Muscle of leg (tissue), 11 donors: ENCODE measurements around the gene MAD1L1. TPM values are rescaled to one million over a fixed set of nuclear protein-coding genes. Genes with fewer than 3 reads are reported as not detected.
"Not testable (repeated sequence)": the region's sequence is repeated elsewhere in the genome, so short reads cannot be mapped to it uniquely, and the experiment has no call there.

Source experiments
- DNase-seq: peaks from one replicate; pipeline ENCODE4 v3.0.0; 2013
- H3K27ac ChIP-seq: one replicate; pipeline ENCODE4 v1.5.1; 2013; ENCODE audit warnings: mild to moderate bottlenecking, low read length, control low read depth
- H3K27me3 ChIP-seq: one replicate; pipeline ENCODE4 v1.6.1; 2013; ENCODE audit warnings: low read length; ENCODE audit not compliant: control insufficient read depth, insufficient read depth
- H3K36me3 ChIP-seq: one replicate; pipeline ENCODE4 v1.6.1; 2013; ENCODE audit warnings: low read length; ENCODE audit not compliant: control insufficient read depth, insufficient read depth
- H3K4me1 ChIP-seq: one replicate; pipeline ENCODE4 v1.6.1; 2013; ENCODE audit warnings: low read length; ENCODE audit not compliant: control insufficient read depth, insufficient read depth
- H3K4me3 ChIP-seq: one replicate; pipeline ENCODE4 v1.5.1; 2013; ENCODE audit warnings: low read length, control low read depth
- H3K9me3 ChIP-seq: replicated peaks from 2 replicates; pipeline ENCODE4 v1.6.1; 2013; ENCODE audit warnings: low read depth, low read length; ENCODE audit not compliant: control insufficient read depth
- WGBS: methylation state at CpG from one replicate; pipeline ENCODE4 v1.1.5; 2013; ENCODE audit warnings: missing lambda C conversion rate; ENCODE audit not compliant: insufficient coverage; 5-methylcytosine and 5-hydroxymethylcytosine counted together
- polyA plus RNA-seq, 8 donors: library from polyadenylated mRNA; unstranded; fragments of 120-200 nt; gene quantifications; one replicate each; pipeline versions ENCODE4 v1.2.1 to v1.2.3, GENCODE V29; 2013; ENCODE audit warnings: inconsistent platforms in 1 of 8, low replicate concordance in 1 of 8; ENCODE audit not compliant: insufficient read length in 8 of 8, insufficient read depth in 1 of 8
- total RNA-seq: library from RNA; stranded (reverse); fragments of 120-200 nt; gene quantifications from one replicate; pipeline ENCODE4 v1.2.4, GENCODE V29; 2013

The MAD1L1 gene
- total and polyA plus RNA-seq, 9 donors = 19.1 to 38.7 (median 21.8) TPM

DNA sequence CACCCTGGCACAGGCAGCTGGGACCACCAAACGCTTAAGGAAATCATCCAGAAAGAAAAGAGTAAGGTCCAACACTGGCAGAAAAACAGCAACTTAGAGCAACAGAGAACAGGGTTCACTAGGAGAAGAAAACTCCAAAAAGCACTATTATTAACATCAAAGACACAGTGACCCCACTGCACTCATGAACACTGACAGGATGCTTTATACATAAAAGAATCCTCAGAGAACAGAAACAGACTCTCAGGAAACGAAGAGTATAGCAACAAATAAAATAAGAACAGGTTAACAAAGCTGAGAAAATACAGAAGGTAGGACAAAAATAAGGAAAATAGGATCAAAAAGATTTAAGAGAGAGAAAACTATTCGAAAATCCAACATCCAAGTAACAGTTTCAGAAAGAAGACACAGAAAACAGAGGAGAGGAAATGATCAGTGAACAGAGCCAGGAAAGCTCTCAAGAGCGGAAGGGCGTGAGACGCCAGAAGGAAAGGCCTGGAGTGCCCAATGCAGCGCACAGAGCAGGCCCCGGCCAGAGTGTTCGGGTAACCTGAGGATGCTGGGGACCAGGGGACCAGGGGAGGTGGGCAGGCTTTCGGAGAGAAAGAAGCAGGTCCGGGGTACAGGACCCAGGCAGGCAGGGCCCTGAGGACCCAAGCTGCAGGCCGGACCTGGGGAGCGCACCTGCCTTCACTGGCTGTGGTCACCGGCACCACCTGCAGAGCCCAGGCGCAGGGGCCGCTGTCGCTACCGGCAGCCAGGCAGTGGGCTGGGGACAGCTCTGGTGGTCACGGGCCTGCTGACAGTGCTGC lies 258.2 kb downstream of the MAD1L1 start:
- H3K4me3 ChIP-seq = no peak overlapping the region
- H3K4me1 ChIP-seq = peaks cover 11% of the 10 kb centered on the region
- peaks cover 2% of the 10 kb centered on the region for H3K9me3 ChIP-seq
- DNase-seq = peak; percentile 57
- peaks cover 7% of the 10 kb centered on the region for H3K36me3 ChIP-seq
- H3K27ac ChIP-seq = peak overlapping the region; percentile 59
- no peaks in the 10 kb centered on the region for H3K27me3 ChIP-seq
- 53% methylated on average over 16 of the region's 19 CpGs for WGBS

DNA sequence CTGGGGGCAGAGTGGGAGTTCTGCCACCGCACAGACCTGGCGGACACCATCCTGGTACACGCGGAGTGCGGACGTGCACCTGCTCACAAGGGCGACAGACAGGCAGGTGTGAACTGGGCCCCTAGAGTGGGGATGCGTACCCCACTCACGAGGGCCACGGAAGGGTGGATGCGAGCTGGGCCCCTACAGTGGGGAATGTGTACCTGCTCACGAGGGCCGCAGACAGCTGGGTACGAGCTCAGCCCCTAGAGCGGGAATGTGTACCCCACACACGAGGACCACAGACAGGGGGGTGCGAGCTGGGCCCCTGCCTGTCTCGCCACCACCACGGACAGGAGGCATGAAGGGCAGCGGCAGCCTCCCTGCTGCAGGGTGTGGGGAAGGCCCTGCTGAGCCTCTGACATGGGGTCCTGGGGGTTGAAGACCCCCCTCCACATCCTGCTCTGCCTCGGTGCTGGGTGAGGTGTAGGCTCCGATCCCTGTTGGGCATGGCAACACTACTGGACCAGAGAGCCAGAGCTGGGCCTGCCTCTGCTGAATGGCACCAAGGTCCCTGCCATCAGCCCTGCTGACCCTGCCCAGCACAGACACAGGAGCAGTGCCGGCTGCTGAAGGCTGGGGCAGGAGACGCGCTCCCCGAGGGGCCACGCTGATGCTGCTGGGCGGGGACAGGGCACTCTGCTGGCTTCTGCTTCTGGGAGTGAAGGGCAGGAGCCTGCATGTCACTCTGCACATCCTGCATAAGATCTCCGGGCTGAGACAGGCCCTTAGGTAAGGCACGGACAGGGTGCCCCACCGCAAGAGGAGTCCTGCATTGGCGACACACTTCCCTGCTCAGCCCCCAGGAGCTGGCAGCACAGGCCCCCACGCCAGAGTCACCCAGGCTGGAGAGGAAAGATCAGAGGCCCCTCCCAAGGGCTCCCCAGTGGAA lies 259.2 kb downstream of the MAD1L1 start:
- DNase-seq = no peak
- no peak overlapping the region for H3K4me3 ChIP-seq
- H3K36me3 ChIP-seq = no peaks in the 10 kb centered on the region
- H3K9me3 ChIP-seq = peaks cover 2% of the 10 kb centered on the region
- H3K27me3 ChIP-seq = no peaks in the 10 kb centered on the region
- peak overlapping the region; percentile 59 for H3K27ac ChIP-seq
- H3K4me1 ChIP-seq = peaks cover 11% of the 10 kb centered on the region
- WGBS = 87% methylated on average over 30 of the region's 33 CpGs

DNA sequence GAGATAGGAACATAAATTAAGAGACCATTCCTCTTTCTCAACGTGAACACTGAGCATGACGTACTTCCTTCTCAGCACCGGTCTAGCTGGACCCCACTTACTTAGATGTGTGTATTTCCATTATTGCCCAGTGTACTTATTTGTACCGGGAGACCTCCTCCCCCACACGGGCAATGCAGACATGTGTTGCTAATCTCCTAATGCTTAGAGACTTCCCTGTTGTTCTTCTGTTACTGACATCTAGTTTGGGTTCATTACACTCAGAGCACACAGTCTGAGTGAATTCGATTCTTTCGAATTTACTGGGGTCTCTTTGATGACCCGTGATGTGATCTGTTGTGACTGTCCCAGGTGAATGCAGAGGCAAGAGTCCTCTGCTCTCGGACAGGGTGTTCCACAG lies 260.0 kb downstream of the MAD1L1 start:
- no peak overlapping the region for H3K4me3 ChIP-seq
- no peak overlapping the region for H3K27ac ChIP-seq
- WGBS = 72% methylated on average over 5 of the region's 9 CpGs
- no peak for DNase-seq
- H3K27me3 ChIP-seq = no peaks in the 10 kb centered on the region
- H3K36me3 ChIP-seq = peaks cover 4% of the 10 kb centered on the region
- peaks cover 2% of the 10 kb centered on the region for H3K9me3 ChIP-seq
- peaks cover 11% of the 10 kb centered on the region for H3K4me1 ChIP-seq

- Histone ChIP-seq H3K27me3 (no peaks in the 10 kb centered on the region), H3K36me3 (peaks cover 4% of the 10 kb centered on the region)
- 97% methylated on average over 4 of the region's 15 CpGs for WGBS
Measured at GRCh38 chr7:1971946-1972654, 260.6 kb downstream of the MAD1L1 start.

DNA sequence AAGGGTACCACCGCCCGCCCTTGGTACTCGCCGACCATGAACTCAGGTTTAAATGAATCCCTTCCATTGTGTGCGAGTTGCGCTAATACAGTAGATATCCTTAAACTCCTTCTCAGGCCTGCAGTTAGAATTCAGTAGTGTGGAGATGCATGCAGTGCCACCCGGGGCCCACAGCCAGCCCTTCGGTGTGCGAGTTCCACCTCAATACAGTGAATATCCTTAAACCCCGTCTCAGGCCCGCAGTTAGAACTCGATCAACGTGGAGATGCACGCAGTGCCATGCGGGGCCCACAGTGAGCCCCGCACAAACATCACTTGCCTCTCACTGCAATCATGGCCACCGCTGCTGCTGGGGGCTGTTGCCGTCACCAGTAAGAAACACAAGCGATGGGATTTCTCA lies 261.9 kb downstream of the MAD1L1 start:
- 97% methylated on average over 19 of the region's 19 CpGs for WGBS
- peaks cover 4% of the 10 kb centered on the region for H3K36me3 ChIP-seq
- H3K9me3 ChIP-seq = no peaks in the 10 kb centered on the region
- no peaks in the 10 kb centered on the region for H3K27me3 ChIP-seq
- H3K27ac ChIP-seq = no peak overlapping the region
- DNase-seq = no peak
- H3K4me1 ChIP-seq = peaks cover 14% of the 10 kb centered on the region
- no peak overlapping the region for H3K4me3 ChIP-seq

More at GRCh38 chr7:1971946-1972654, 260.6 kb downstream of the MAD1L1 start:
- Histone ChIP-seq H3K27ac (no peak overlapping the region), H3K9me3 (no peaks in the 10 kb centered on the region), H3K4me3 (no peak overlapping the region), H3K4me1 (peaks cover 11% of the 10 kb centered on the region)
- no peak for DNase-seq

DNA sequence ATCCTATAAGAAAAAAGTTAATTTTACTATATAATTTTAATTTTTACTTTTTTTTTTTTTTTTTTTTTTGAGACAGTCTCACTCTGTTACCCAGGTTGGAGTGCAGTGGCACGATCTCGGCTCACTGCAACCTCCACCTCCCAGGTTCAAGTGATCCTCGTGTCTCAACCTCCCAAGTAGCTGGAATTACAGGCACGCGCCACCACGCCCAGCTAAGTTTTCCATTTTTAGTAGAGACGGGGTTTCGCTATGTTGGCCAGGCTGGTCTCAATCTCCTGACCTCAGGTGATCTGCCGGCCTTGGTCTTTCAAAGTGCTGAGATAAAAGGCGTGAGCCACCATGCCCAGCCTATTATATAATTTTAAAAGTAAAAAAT lies 262.5 kb downstream of the MAD1L1 start:
- H3K36me3 ChIP-seq, H3K27me3 ChIP-seq, H3K9me3 ChIP-seq, H3K27ac ChIP-seq, H3K4me3 ChIP-seq, DNase-seq: not testable (repeated sequence)
- H3K4me1 ChIP-seq = peaks cover 16% of the 10 kb centered on the region
- 98% methylated on average over 6 of the region's 10 CpGs for WGBS

DNA sequence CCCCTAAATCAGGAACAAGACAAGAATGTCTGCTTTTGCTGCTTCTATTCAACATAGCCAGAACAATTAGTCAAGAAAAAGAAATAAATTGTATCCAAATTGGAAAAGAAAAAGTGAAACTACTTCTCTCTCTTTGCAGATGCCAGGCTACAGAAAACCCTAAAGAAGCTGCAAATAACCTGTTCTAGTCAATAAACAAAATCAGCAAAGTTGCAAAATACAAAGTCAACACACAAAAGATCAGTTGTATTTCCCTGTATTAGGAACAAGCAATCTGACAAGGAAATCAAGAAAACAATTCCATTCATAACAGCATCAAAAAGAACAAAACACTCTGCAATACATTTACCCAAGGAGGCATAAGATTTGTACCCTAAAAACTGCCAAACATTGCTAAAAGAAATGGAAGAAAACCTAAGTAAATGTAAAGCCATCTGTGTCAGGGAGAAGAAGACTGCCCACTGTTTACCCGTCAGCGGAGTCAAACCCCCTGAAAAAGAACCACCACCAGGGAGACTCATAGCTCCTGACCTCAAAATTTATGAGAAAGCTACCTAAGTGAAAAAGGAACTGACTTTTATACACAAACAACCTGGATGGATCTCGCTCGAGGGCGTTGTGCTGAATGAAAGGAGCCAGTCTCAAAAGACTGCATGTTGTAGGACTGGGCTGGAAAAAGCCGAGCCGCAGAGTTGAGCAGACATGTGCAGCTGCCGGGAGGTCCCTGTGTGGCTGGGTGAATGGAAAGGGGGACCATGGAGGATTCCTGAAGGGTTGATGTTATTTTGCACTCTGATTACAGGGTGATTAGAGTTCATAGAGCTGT lies 263.1 kb downstream of the MAD1L1 start:
- Histone ChIP-seq H3K4me1 (peaks cover 14% of the 10 kb centered on the region), H3K9me3 (no peaks in the 10 kb centered on the region), H3K27ac (no peak overlapping the region), H3K36me3 (peaks cover 4% of the 10 kb centered on the region), H3K27me3 (no peaks in the 10 kb centered on the region), H3K4me3 (no peak overlapping the region)
- DNase-seq = no peak
- 50% methylated on average over 3 of the region's 8 CpGs for WGBS

DNA sequence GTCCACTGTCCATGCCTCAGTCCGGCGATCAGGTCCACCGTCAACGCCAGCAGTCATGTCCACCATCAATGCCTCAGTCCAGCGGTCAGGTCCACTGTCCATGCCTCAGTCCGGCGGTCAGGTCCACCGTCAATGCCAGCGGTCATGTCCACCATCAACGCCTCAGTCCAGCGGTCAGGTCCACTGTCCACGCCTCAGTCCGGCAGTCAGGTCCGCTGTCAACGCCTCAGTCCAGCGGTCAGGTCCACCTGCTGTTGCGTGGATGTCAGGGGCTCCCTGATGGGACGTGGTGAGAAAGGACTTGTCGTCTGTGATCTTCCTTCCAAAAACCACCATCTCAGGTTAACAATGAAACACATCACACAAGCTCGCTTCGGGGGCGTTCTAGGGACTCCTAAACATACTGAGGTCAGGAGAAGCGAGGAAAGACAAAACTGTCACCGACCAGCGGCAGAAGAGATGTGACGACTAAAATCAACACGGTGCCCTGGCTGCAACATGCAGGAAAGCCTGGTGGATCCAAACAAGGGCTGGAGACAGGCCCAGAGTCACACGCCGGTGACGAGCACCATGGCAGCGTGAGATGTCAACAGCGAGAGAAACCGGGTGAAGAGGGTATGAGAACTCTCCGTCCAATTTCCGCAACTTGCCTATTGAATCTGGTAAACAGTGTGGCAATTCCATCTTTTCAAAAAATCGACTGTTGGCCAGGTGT lies 264.2 kb downstream of the MAD1L1 start:
- Histone ChIP-seq H3K4me1 (peaks cover 6% of the 10 kb centered on the region), H3K9me3 (no peaks in the 10 kb centered on the region), H3K4me3 (no peak overlapping the region), H3K36me3 (peaks cover 4% of the 10 kb centered on the region), H3K27ac (no peak overlapping the region), H3K27me3 (no peaks in the 10 kb centered on the region)
- 96% methylated on average over 36 of the region's 36 CpGs for WGBS
- DNase-seq = no peak
